ENCODE results near the gene TMEM214. TPM values are rescaled to one million over a fixed set of nuclear protein-coding genes. Genes with fewer than 3 reads are reported as not detected.

TMEM214 gene
- total RNA-seq, 1 donor from 2014 or later: 55.3 TPM

DNA sequence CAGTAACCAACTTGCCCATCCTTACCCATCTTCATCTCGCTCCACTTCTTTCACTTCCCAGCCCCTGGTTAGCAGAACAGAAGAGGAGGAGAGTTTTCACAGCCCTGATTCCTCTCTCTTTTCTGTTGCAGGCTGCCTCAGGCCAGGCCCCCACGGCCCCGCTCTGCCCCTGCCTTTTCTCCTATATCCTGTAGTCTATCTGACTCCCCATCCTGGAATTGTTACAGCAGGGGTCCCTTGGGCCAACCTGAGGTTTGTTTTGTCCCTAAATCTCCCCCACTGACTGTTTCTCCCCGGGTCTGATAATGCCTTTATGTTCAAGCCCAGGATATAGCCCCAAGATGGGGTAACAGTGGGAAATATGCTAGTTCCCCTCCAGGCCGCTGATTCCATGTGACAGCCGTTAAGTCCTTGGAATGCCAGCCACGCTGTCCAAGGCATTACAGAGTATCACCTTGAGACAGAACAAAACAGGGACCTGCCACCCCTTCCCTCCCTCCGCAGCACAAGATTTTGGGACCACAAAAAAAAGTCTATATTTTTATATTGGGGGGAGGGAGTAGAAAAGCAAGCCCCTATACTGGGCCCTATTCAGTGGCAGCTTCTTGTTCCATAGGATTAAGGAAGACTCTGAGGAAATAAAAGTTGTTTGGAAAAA lies 37.3 kb downstream of the TMEM214 start:
- Mint-ChIP-seq H3K4me3 (ENCODE audit: unreplicated experiment) (peak overlapping the region; percentile 98), H3K27ac (ENCODE audit: unreplicated experiment) (peak overlapping the region; percentile 89), H3K9me3 (ENCODE audit: unreplicated experiment) (no peaks in the 10 kb centered on the region), H3K36me3 (ENCODE audit: low read depth, unreplicated experiment) (peaks cover 18% of the 10 kb centered on the region), H3K4me1 (ENCODE audit: unreplicated experiment) (peaks cover 36% of the 10 kb centered on the region), H3K27me3 (ENCODE audit: unreplicated experiment) (peaks cover 5% of the 10 kb centered on the region)
- no peak for TF ChIP-seq CTCF (IDR thresholded peaks at IDR 0.05; ENCODE audit: unreplicated experiment)
- DNase-seq (ENCODE audit: low spot score): no peak

DNA sequence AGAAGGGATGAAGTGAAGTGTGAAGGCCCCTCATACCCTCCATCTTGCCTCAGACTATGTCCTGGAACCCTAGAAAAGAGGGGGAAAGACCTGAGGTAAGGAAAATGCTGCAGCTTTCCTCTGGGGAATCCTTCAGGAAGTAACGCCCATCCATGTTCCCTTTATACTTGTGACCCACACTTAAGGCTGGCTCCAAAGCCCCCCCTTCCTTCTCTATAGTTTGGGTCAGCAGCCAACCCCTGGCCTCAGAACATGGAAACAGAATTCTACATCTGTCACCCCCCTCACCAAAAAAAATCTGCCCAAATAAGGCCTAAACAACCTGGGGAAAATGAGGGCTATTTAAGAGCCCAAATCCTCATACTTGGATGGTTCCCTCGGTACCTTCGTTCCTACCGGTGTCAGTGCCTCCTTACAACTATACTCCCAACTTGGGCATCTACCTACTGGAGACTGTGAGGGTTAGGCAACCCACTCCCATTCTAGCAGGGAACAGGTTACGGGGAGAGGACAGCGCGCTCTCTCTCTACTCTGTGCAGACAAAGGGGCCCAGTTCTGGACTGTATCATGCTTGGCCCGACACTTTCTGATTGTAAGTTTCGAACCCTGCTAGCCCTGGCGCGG lies 38.0 kb downstream of the TMEM214 start:
- peak overlapping the region; percentile 98 for H3K4me3 Mint-ChIP-seq (ENCODE audit: unreplicated experiment)
- no peaks in the 10 kb centered on the region for H3K9me3 Mint-ChIP-seq (ENCODE audit: unreplicated experiment)
- DNase-seq (ENCODE audit: low spot score): no peak
- peak overlapping the region; percentile 89 for H3K27ac Mint-ChIP-seq (ENCODE audit: unreplicated experiment)
- TF ChIP-seq CTCF (IDR thresholded peaks at IDR 0.05; ENCODE audit: unreplicated experiment): no peak
- H3K4me1 Mint-ChIP-seq (ENCODE audit: unreplicated experiment): peaks cover 41% of the 10 kb centered on the region
- H3K36me3 Mint-ChIP-seq (ENCODE audit: low read depth, unreplicated experiment): peaks cover 18% of the 10 kb centered on the region
- H3K27me3 Mint-ChIP-seq (ENCODE audit: unreplicated experiment): peaks cover 5% of the 10 kb centered on the region

GRCh38 chr2:27071277-27071989 lies 38.7 kb downstream of the TMEM214 start, which contains the start of gene OST4:
TSS of gene OST4 (minus strand) at chr2:27071654.
- DNase-seq (ENCODE audit: low spot score): peak; percentile 95
- peak within 1 kb of the TSS; percentile 98 for H3K4me3 Mint-ChIP-seq (ENCODE audit: unreplicated experiment)
- H3K4me1 Mint-ChIP-seq (ENCODE audit: unreplicated experiment): peaks cover 47% of the 10 kb centered on the region
- H3K9me3 Mint-ChIP-seq (ENCODE audit: unreplicated experiment): no peaks in the 10 kb centered on the region
- peak within 1 kb of the TSS; percentile 89 for H3K27ac Mint-ChIP-seq (ENCODE audit: unreplicated experiment)
- peaks cover 5% of the 10 kb centered on the region for H3K27me3 Mint-ChIP-seq (ENCODE audit: unreplicated experiment)
- TF ChIP-seq CTCF (IDR thresholded peaks at IDR 0.05; ENCODE audit: unreplicated experiment): no peak
- H3K36me3 Mint-ChIP-seq (ENCODE audit: low read depth, unreplicated experiment): peaks cover 16% of the 10 kb centered on the region

DNA sequence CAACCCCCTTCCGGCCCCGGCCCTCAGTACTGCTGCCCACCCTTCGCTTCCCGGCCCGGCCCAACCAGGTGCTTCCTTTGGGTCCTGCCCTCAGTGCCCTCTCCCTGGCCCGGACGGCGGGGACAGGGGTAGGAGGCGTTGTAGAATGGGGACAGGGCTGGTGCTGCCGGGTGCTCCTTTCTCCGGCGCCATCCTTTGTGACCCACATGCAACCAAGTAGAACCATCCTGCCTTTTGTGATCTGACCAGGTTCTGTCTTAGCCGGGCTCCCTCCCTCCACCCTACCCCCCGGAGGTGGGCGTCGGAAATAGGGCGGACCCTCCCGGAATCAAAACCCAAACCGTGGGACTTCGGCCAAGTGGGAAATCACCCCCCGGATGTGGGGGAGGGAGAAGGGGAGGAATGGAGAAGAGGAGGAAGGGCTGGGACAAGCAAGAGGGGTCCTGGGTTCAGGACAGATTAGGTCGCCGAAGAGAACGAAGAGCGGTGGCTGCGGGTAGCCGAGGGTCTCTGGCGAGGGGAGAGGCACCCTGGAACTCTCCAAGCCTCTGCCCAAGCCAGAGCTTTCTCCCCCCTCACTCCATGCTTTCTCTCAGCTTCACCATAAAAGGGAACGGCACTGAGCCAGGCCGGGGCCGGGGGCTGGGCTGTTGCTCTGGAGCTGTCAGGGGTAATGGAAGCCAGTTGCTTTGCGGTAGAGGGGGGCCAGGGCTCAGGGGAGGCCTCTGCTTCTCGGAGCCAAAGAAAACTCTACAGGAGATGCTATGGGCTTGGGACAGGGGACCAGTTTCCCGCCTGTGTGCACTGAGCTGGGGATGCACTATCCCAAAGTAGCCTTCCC lies 39.4 kb downstream of the TMEM214 start:
- Mint-ChIP-seq H3K9me3 (ENCODE audit: unreplicated experiment) (no peaks in the 10 kb centered on the region), H3K27ac (ENCODE audit: unreplicated experiment) (peak overlapping the region; percentile 18), H3K4me1 (ENCODE audit: unreplicated experiment) (peaks cover 50% of the 10 kb centered on the region), H3K36me3 (ENCODE audit: low read depth, unreplicated experiment) (peaks cover 15% of the 10 kb centered on the region), H3K4me3 (ENCODE audit: unreplicated experiment) (peak overlapping the region; percentile 87), H3K27me3 (ENCODE audit: unreplicated experiment) (peaks cover 5% of the 10 kb centered on the region)
- no peak for TF ChIP-seq CTCF (IDR thresholded peaks at IDR 0.05; ENCODE audit: unreplicated experiment)
- DNase-seq (ENCODE audit: low spot score): no peak
